GM12878 (cell line): ENCODE measurements around the gene CYS1. TPM values are rescaled to one million over a fixed set of nuclear protein-coding genes. Genes with fewer than 3 reads are reported as not detected.

ENCODE experiments used
- ATAC-seq: fragments of 200-7000 bp; cut with Tn5 transposase; 3 replicates; pipeline ENCODE4 v1.9.1; 2020; ENCODE audit warnings: mild to moderate bottlenecking, moderate library complexity
- BruUV-seq: library from RNA; stranded (reverse); fragments of 400-500 nt; replicated peaks from 2 replicates; lab custom pipeline; 2021; lab: Mats Ljungman, UMichigan
- CTCF ChIA-PET: fragments of 300-600 bp; sonication (Branson Sonifier 250); formaldehyde crosslinking; extraction: SDS; loops from one replicate; lab custom pipeline; 2021; ENCODE audit warnings: inconsistent platforms; lab: Yijun Ruan, JAX
- POLR2A ChIA-PET: fragments of 350-600 bp; formaldehyde crosslinking; extraction: SDS; loops from one replicate; lab custom pipeline; 2021; ENCODE audit warnings: inconsistent platforms; lab: Charles Lee
- RAD21 ChIA-PET: fragments of 300-600 bp; sonication (Branson Sonifier 250); formaldehyde crosslinking; loops from one replicate; lab custom pipeline; 2023; ENCODE audit warnings: antibody characterized with exemption; ENCODE audit not compliant: unreplicated experiment; lab: Charles Lee
- SMC1A ChIA-PET: fragments of 300-600 bp; sonication (Branson Sonifier 250); formaldehyde crosslinking; loops from one replicate; lab custom pipeline; 2023; ENCODE audit not compliant: unreplicated experiment, uncharacterized antibody; lab: Charles Lee
- DNase-seq: peaks from one replicate; pipeline ENCODE4 v3.0.0-alpha.2; 2011; ENCODE audit warnings: low read depth, low spot score
- FAIRE-seq: peaks from 3 replicates; lab custom pipeline; 2011; peaks lifted over from hg19 to GRCh38; lab: Jason Lieb, UNC
- H2AFZ ChIP-seq: 2 replicates; pipeline ENCODE4 v1.6.0; 2011; ENCODE audit warnings: low read depth, low read length, control low read depth; ENCODE audit not compliant: control insufficient read depth
- H3K27ac ChIP-seq: 2 replicates; pipeline ENCODE4 v1.5.1; 2011; ENCODE audit warnings: control low read depth; ENCODE audit not compliant: control insufficient read depth, insufficient read depth
- H3K27me3 ChIP-seq, 2 experiments: replicated peaks in 1 of 2; 2 replicates each; pipeline versions ENCODE4 v1.6.0 to v1.6.1; 2011; ENCODE audit warnings: low read length in 1 of 2; ENCODE audit not compliant: control insufficient read depth in 2 of 2, insufficient read depth in 2 of 2
- H3K36me3 ChIP-seq, 2 experiments: 2 replicates each; pipeline ENCODE4 v1.5.1; 2011; ENCODE audit warnings: low read length in 1 of 2; ENCODE audit not compliant: control insufficient read depth in 2 of 2, insufficient read depth in 2 of 2
- H3K4me1 ChIP-seq: 2 replicates; pipeline ENCODE4 v1.6.1; 2011; ENCODE audit warnings: mild to moderate bottlenecking, low read length, moderate library complexity, mixed read lengths; ENCODE audit not compliant: control insufficient read depth, insufficient read depth
- H3K4me2 ChIP-seq: 2 replicates; pipeline ENCODE4 v1.6.0; 2011; ENCODE audit warnings: control low read depth; ENCODE audit not compliant: control insufficient read depth, insufficient read depth
- H3K4me3 ChIP-seq: fragments of 200-600 bp; sonication (generic); 2 replicates; pipeline ENCODE4 v1.5.1; 2016
- H3K79me2 ChIP-seq: 2 replicates; pipeline ENCODE4 v1.6.0; 2011; ENCODE audit warnings: low read length; ENCODE audit not compliant: control insufficient read depth, insufficient read depth
- H3K9ac ChIP-seq: 2 replicates; pipeline ENCODE4 v1.8.0; 2011; ENCODE audit warnings: low read length, control low read depth, mixed read lengths; ENCODE audit not compliant: control insufficient read depth, insufficient read depth
- H3K9me3 ChIP-seq: replicated peaks from 3 replicates; pipeline ENCODE4 v1.5.1; 2011; ENCODE audit warnings: mild to moderate bottlenecking, low read length; ENCODE audit not compliant: control insufficient read depth, insufficient read depth
- H4K20me1 ChIP-seq: 2 replicates; pipeline ENCODE4 v1.6.0; 2011; ENCODE audit not compliant: control insufficient read depth, insufficient read depth
- CHD1 ChIP-seq: IDR thresholded peaks from 2 replicates; pipeline ENCODE4 v1.6.1; 2012; ENCODE audit warnings: low read depth, low read length, improper control_type of control experiment
- ELK1 ChIP-seq: IDR thresholded peaks from 2 replicates; pipeline ENCODE4 v1.6.1; 2012; ENCODE audit warnings: low read depth, low read length, improper control_type of control experiment
- NFIC ChIP-seq: IDR thresholded peaks from 2 replicates; pipeline ENCODE4 v1.6.1; 2012; ENCODE audit warnings: low read depth, mild to moderate bottlenecking, inconsistent platforms, low read length, moderate library complexity
- RAD21 ChIP-seq: IDR thresholded peaks from 2 replicates; pipeline ENCODE4 v1.6.1; 2011; ENCODE audit warnings: mild to moderate bottlenecking, low read depth, low read length, moderate library complexity; ENCODE audit not compliant: insufficient read depth
- RAD51 ChIP-seq: fragments of 450-650 bp; IDR thresholded peaks from 2 replicates; pipeline ENCODE4 v1.6.1; 2016; ENCODE audit warnings: moderate library complexity, mild to moderate bottlenecking, inconsistent platforms
- RUNX3 ChIP-seq: IDR thresholded peaks from 2 replicates; pipeline ENCODE4 v1.6.1; 2012; ENCODE audit warnings: low read length, inconsistent platforms
- ZNF384 ChIP-seq: IDR thresholded peaks from 2 replicates; pipeline ENCODE4 v1.6.1; 2012; ENCODE audit warnings: low read depth, mild to moderate bottlenecking, low read length, improper control_type of control experiment, borderline replicate concordance
- WGBS: methylation state at CpG from one replicate; pipeline ENCODE4 v1.1.6; 2016; ENCODE audit warnings: low lambda C conversion rate; ENCODE audit not compliant: insufficient replicate concordance, insufficient coverage; ENCODE audit errors: missing lambda C conversion rate; 5-methylcytosine and 5-hydroxymethylcytosine counted together
- in situ Hi-C: fragments of 300-500 bp; cut with MboI; formaldehyde crosslinking; loops from 9 replicates; pipeline ENCODE4 v1.14.3; 2018; ENCODE audit warnings: mixed read lengths
- intact Hi-C: fragments of 100-400 bp; cut with micrococcal nuclease; formaldehyde crosslinking; loops from one replicate; pipeline ENCODE4 v1.14.2; 2022; ENCODE audit not compliant: unreplicated experiment
- polyA plus RNA-seq, 11 experiments: library from polyadenylated mRNA; depleted of rRNA in 4 of 11; unstranded in 6 of 11; stranded (reverse) in 5 of 11; fragments of >200 nt; fragmentation: Nextera tagmentation in 4 of 11; fragmentation: Illumina TruSeq in 1 of 11; extraction: Ambion mirVana in 4 of 11; extraction: Trizol in 1 of 11; gene quantifications; 1 replicate in 1 of 11; 2 replicates in 10 of 11; pipeline versions ENCODE4 v1.2.1 to v1.2.3, GENCODE V29; 2011 to 2016; ENCODE audit warnings: inconsistent platforms in 2 of 11, missing spikeins in 2 of 11, low read depth in 1 of 11
- total RNA-seq, 4 experiments: library from RNA; depleted of rRNA in 3 of 4; stranded (reverse); fragments of >200 nt in 3 of 4; fragmentation: Illumina TruSeq in 1 of 4; extraction: Trizol in 1 of 4; gene quantifications; 2 replicates each; pipeline versions ENCODE4 v1.2.1 to v1.2.3, GENCODE V29; 2013 to 2021
- TF ChIP-seq, protein P1 (sequence below): fragments of 450-650 bp; IDR thresholded peaks from 2 replicates; pipeline ENCODE4 v1.6.1; 2017; ENCODE audit warnings: mild to moderate bottlenecking, moderate library complexity
- TF ChIP-seq, protein P2 (sequence below): fragments of 150-350 bp; IDR thresholded peaks from 2 replicates; pipeline ENCODE4 v1.6.1; 2014; ENCODE audit warnings: mild to moderate bottlenecking, low read depth, low read length
- TF ChIP-seq, protein P3 (sequence below): IDR thresholded peaks from 2 replicates; pipeline ENCODE4 v1.6.1; 2011; ENCODE audit warnings: borderline replicate concordance, low read depth, mild to moderate bottlenecking, moderate library complexity, low read length; ENCODE audit not compliant: insufficient read depth, poor library complexity, severe bottlenecking

CYS1 gene
- total and polyA plus RNA-seq, 10 of the 15 experiments (the other 5 are each of a cell fraction or from before 2014, with no cell fraction given), result 0.35 to 6.4 (median 2.5) TPM

DNA sequence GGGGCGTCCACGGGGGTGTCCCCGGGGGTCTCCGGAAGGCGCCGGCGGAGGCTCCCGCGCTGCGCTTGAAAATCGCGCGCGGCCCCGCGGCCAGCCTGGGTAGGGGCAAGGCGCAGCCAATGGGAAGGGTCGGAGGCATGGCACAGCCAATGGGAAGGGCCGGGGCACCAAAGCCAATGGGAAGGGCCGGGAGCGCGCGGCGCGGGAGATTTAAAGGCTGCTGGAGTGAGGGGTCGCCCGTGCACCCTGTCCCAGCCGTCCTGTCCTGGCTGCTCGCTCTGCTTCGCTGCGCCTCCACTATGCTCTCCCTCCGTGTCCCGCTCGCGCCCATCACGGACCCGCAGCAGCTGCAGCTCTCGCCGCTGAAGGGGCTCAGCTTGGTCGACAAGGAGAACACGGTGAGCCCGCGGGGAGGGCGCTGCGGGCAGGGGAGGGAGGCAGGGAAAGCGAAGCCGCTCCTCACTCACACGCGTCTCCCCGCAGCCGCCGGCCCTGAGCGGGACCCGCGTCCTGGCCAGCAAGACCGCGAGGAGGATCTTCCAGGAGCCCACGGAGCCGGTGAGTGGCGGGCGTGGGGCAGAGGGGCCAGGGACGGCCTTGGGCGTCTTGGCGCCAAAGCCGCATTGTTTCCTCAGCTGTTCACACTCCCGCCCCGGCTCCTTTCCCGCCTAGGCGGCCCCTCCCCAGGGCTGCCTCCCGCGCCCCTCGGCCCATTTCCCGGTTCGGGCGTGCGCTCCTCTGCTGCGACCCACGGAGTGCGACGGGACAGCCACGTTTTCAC is 42.5 kb upstream of the CYS1 start, which contains the start of gene RRM2 (continued):
- TF ChIP-seq RAD21 (no peak), ZNF384 (no peak)

DNA sequence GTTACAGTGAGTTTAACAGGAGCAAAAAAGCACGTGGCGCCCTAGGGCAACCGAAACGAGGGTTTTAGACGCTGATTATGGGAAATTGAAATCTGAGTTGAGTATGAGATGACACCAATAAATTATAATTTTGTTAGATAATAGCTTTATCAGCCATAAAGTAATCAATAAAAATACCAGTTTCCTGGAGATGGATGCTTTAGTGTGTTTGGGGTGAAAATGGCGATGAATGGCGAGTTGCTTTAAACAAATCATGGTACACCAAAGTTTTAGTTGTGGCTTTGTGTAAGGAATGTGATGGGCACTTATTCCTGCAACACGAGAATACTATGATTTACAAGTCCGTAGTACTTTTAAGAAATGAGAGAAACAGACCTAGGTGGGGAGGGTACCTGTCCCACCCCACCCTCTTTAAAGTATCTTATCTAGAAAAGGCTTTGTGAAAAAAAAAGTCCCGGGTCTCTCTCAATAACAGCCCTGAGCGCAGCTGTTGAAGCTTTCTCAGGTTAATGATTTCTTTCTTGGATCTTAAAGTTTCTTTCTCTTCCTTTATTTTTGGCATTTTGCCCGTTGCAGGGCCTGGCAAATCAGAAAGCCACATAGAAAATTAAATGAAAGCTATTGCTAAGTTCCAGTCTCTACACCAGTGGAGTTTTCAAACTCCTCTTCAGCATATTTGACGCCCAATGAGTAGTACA is 40.8 kb upstream of the CYS1 start:
- Histone ChIP-seq H3K4me1 (peaks cover 5% of the 10 kb centered on the region), H3K4me2 (peak overlapping the region; percentile 95), H2AFZ (peak overlapping the region; percentile 90), H3K4me3 (peak overlapping the region; percentile 71), H3K27me3 (no peaks in the 10 kb centered on the region), H3K27ac (peak overlapping the region; percentile 98), H3K79me2 (peaks cover 58% of the 10 kb centered on the region), H3K36me3 (peaks cover 0 to 6% of the 10 kb centered on the region in 2 experiments; a peak in 2 of 4 replicates), H4K20me1 (no peaks in the 10 kb centered on the region), H3K9me3 (no peaks in the 10 kb centered on the region), H3K9ac (peak overlapping the region; percentile 98)
- DNase-seq, result no peak
- in situ Hi-C loops, result no loop called here
- ATAC-seq, result no peak
- intact Hi-C loops, result loop anchor here (2.0 kb wide), 1 partner anchor 38 kb away; no protein-coding TSS in a partner anchor
- RAD21 ChIA-PET, result interaction anchor here (1.0 to 4.6 kb wide), 10 partner anchors 24 to 327 kb away, joined by 3 to 41 read pairs (median 6); partner anchors contain the start of genes CYS1 and ODC1
- no TSS peak for BruUV-seq
- 1% methylated on average over 13 of the region's 13 CpGs for WGBS
- POLR2A ChIA-PET, result interaction anchor here (0.7 to 2.5 kb wide), 7 partner anchors 29 to 325 kb away, joined by 4 to 9 read pairs (median 5); partner anchors contain the start of gene TAF1B
- FAIRE-seq, result no peak
- CTCF ChIA-PET, result interaction anchor here (0.7 to 2.9 kb wide), 9 partner anchors 22 to 322 kb away, joined by 3 to 19 read pairs (median 5); no protein-coding TSS in a partner anchor
- SMC1A ChIA-PET, result interaction anchor here (0.8 to 3.8 kb wide), 6 partner anchors 24 to 314 kb away, joined by 4 to 25 read pairs (median 5); no protein-coding TSS in a partner anchor
- TF ChIP-seq, protein P1, sequence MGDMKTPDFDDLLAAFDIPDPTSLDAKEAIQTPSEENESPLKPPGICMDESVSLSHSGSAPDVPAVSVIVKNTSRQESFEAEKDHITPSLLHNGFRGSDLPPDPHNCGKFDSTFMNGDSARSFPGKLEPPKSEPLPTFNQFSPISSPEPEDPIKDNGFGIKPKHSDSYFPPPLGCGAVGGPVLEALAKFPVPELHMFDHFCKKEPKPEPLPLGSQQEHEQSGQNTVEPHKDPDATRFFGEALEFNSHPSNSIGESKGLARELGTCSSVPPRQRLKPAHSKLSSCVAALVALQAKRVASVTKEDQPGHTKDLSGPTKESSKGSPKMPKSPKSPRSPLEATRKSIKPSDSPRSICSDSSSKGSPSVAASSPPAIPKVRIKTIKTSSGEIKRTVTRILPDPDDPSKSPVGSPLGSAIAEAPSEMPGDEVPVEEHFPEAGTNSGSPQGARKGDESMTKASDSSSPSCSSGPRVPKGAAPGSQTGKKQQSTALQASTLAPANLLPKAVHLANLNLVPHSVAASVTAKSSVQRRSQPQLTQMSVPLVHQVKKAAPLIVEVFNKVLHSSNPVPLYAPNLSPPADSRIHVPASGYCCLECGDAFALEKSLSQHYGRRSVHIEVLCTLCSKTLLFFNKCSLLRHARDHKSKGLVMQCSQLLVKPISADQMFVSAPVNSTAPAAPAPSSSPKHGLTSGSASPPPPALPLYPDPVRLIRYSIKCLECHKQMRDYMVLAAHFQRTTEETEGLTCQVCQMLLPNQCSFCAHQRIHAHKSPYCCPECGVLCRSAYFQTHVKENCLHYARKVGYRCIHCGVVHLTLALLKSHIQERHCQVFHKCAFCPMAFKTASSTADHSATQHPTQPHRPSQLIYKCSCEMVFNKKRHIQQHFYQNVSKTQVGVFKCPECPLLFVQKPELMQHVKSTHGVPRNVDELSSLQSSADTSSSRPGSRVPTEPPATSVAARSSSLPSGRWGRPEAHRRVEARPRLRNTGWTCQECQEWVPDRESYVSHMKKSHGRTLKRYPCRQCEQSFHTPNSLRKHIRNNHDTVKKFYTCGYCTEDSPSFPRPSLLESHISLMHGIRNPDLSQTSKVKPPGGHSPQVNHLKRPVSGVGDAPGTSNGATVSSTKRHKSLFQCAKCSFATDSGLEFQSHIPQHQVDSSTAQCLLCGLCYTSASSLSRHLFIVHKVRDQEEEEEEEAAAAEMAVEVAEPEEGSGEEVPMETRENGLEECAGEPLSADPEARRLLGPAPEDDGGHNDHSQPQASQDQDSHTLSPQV, result no peak
- TF ChIP-seq RUNX3, result no peak
- TF ChIP-seq, protein P2, sequence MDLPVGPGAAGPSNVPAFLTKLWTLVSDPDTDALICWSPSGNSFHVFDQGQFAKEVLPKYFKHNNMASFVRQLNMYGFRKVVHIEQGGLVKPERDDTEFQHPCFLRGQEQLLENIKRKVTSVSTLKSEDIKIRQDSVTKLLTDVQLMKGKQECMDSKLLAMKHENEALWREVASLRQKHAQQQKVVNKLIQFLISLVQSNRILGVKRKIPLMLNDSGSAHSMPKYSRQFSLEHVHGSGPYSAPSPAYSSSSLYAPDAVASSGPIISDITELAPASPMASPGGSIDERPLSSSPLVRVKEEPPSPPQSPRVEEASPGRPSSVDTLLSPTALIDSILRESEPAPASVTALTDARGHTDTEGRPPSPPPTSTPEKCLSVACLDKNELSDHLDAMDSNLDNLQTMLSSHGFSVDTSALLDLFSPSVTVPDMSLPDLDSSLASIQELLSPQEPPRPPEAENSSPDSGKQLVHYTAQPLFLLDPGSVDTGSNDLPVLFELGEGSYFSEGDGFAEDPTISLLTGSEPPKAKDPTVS, result no peak
- peak; percentile 74 for TF ChIP-seq RAD51
- 0 out of 2 replicates have a peak, but pooled peaks have one; percentile 8 for TF ChIP-seq NFIC
- TF ChIP-seq, protein P3, sequence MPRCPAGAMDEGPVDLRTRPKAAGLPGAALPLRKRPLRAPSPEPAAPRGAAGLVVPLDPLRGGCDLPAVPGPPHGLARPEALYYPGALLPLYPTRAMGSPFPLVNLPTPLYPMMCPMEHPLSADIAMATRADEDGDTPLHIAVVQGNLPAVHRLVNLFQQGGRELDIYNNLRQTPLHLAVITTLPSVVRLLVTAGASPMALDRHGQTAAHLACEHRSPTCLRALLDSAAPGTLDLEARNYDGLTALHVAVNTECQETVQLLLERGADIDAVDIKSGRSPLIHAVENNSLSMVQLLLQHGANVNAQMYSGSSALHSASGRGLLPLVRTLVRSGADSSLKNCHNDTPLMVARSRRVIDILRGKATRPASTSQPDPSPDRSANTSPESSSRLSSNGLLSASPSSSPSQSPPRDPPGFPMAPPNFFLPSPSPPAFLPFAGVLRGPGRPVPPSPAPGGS, result no peak
- no peak for TF ChIP-seq CHD1
- no peak for TF ChIP-seq ELK1
